DOHH2 (cell line): ENCODE measurements around the gene DYNC2H1.

Source experiments
- CTCF ChIP-seq: fragments of 200-600 bp; sonication (generic); IDR thresholded peaks from one replicate; pipeline ENCODE4 v1.5.1; 2014; ENCODE audit warnings: antibody characterized with exemption, mild to moderate bottlenecking, low read depth, low read length; ENCODE audit not compliant: poor library complexity, severe bottlenecking
- EZH2phosphoT487 ChIP-seq: fragments of 200-600 bp; sonication (generic); IDR thresholded peaks from 2 replicates; pipeline ENCODE4 v1.6.1; 2017; ENCODE audit warnings: borderline replicate concordance, mild to moderate bottlenecking, antibody characterized with exemption, low read length, moderate library complexity, mixed read lengths

GRCh38 chr11:103464420-103464819 lies 355.2 kb downstream of the DYNC2H1 start:
- no peak for TF ChIP-seq CTCF
- TF ChIP-seq EZH2phosphoT487 = no peak
